NT2/D1 (cell line): Measurements from ENCODE around the gene AS3MT.

Source experiments
- YY1 ChIP-seq: IDR thresholded peaks from 2 replicates; pipeline ENCODE4 v1.6.1; 2011; ENCODE audit not compliant: insufficient read length, insufficient read depth
- ZNF274 ChIP-seq: IDR thresholded peaks from 2 replicates; pipeline ENCODE4 v1.6.1; 2011; ENCODE audit warnings: mild to moderate bottlenecking, low read depth, low read length

GRCh38 chr10:102880256-102880655, 11.0 kb downstream of the AS3MT start:
- no peak for TF ChIP-seq ZNF274
- no peak for TF ChIP-seq YY1
